ENCODE data around the gene CELSR1. TPM values are rescaled to one million over a fixed set of nuclear protein-coding genes. Genes with fewer than 3 reads are reported as not detected.
A peak's percentile ranks its signal among the peaks of the same experiment; 100 is the strongest.
"Not testable (repeated sequence)": the region's sequence is repeated elsewhere in the genome, so short reads cannot be mapped to it uniquely, and the experiment has no call there.

Gene CELSR1
- total RNA-seq, 2 experiments from 2014 or later, result 1.0 to 1.1 TPM

DNA sequence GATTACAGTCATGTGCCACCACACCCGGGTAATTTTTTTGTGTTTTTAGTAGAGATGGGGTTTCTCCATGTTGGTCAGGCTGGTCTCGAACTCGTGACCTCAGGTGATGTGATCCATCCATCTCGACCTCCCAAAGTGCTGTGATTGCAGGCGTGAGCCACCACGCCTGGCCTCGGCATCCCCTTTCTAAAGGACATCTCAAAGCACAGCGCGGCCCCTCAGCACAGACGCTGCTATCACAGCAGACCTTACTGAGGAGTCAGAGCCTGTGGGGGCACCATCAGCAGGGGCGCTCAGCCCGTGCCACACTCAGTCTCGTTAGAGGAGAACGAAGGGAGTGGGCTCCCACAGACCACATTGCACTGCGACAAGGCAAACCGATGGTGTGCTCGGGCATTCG lies 19.4 kb downstream of the CELSR1 start:
- H3K4me1 ChIP-seq (ENCODE audit: insufficient read depth, low read length), result no peaks in the 10 kb centered on the region
- ATAC-seq (ENCODE audit: poor library complexity), result no peak
- H3K27me3 ChIP-seq (ENCODE audit: control insufficient read depth in 1 of 2, insufficient read depth in 2 of 2, low read length in 2 of 2), result no peaks in the 10 kb centered on the region
- H3K27ac ChIP-seq (ENCODE audit: low read depth in 1 of 2, low read length in 2 of 2), result no peak overlapping the region
- TF ChIP-seq, protein P1, sequence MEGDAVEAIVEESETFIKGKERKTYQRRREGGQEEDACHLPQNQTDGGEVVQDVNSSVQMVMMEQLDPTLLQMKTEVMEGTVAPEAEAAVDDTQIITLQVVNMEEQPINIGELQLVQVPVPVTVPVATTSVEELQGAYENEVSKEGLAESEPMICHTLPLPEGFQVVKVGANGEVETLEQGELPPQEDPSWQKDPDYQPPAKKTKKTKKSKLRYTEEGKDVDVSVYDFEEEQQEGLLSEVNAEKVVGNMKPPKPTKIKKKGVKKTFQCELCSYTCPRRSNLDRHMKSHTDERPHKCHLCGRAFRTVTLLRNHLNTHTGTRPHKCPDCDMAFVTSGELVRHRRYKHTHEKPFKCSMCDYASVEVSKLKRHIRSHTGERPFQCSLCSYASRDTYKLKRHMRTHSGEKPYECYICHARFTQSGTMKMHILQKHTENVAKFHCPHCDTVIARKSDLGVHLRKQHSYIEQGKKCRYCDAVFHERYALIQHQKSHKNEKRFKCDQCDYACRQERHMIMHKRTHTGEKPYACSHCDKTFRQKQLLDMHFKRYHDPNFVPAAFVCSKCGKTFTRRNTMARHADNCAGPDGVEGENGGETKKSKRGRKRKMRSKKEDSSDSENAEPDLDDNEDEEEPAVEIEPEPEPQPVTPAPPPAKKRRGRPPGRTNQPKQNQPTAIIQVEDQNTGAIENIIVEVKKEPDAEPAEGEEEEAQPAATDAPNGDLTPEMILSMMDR (IDR thresholded peaks at IDR 0.05), result no peak
- H3K4me1 Mint-ChIP-seq (ENCODE audit: low read depth), result no peaks in the 10 kb centered on the region
- no peaks in the 10 kb centered on the region for H3K36me3 ChIP-seq (ENCODE audit: insufficient read depth, low read length)
- CTCF ChIA-PET, result no interaction called here
- no peak overlapping the region for H3K27ac Mint-ChIP-seq
- H3K9me3 ChIP-seq (ENCODE audit: control insufficient read depth in 1 of 2, insufficient read depth in 1 of 2, low read length in 2 of 2), result no peaks in the 10 kb centered on the region
- H3K27me3 Mint-ChIP-seq, result no peaks in the 10 kb centered on the region
- no peaks in the 10 kb centered on the region for H3K9me3 Mint-ChIP-seq
- POLR2A ChIA-PET, result no interaction called here
- intact Hi-C loops (cut with DNase I, micrococcal nuclease), result no loop called here
- no peak overlapping the region for H3K4me3 Mint-ChIP-seq
- H3K36me3 Mint-ChIP-seq (ENCODE audit: low read depth), result no peaks in the 10 kb centered on the region
- DNase-seq, result no peak
- no peak overlapping the region for H3K4me3 ChIP-seq (ENCODE audit: low read length)

DNA sequence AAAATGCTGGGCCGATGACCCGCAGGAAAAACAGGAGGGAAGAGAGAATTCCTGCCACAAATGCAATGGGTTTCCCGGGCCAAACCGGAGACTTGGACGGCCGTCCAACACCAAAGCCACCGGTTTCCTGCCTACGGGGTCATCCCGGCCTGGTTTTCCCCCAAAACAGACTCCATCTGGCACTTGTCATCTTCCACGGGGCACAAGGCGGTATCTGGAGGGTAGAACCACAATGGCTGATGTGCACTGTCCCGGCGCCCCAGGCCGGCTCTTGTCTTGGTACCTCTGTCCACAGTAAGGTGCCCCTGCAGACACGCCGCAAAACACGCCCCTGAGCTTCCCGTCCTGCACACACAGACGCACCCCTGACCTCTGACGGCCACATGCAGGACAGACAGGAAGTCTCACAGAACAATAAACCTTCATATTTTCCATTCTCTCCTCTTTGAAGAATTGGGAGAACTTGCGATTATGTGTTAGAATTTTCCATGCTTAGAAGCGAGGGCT lies 20.1 kb downstream of the CELSR1 start:
- CTCF ChIA-PET, result no interaction called here
- POLR2A ChIA-PET, result no interaction called here
- Mint-ChIP-seq H3K36me3 (ENCODE audit: low read depth) (no peaks in the 10 kb centered on the region), H3K27me3 (no peaks in the 10 kb centered on the region), H3K4me3 (no peak overlapping the region), H3K27ac (no peak overlapping the region), H3K4me1 (ENCODE audit: low read depth) (no peaks in the 10 kb centered on the region), H3K9me3 (no peaks in the 10 kb centered on the region)
- Histone ChIP-seq H3K36me3 (ENCODE audit: insufficient read depth, low read length) (no peaks in the 10 kb centered on the region), H3K9me3 (ENCODE audit: control insufficient read depth in 1 of 2, insufficient read depth in 1 of 2, low read length in 2 of 2) (no peaks in the 10 kb centered on the region), H3K27ac (ENCODE audit: low read depth in 1 of 2, low read length in 2 of 2) (no peak overlapping the region), H3K4me3 (ENCODE audit: low read length) (no peak overlapping the region), H3K4me1 (ENCODE audit: insufficient read depth, low read length) (no peaks in the 10 kb centered on the region), H3K27me3 (ENCODE audit: control insufficient read depth in 1 of 2, insufficient read depth in 2 of 2, low read length in 2 of 2) (no peaks in the 10 kb centered on the region)
- intact Hi-C loops (cut with DNase I, micrococcal nuclease), result no loop called here
- DNase-seq, result peak in 1 of 14 experiments; percentile 8
- no peak for ATAC-seq (ENCODE audit: poor library complexity)
- TF ChIP-seq, protein P1 (IDR thresholded peaks at IDR 0.05), result no peak

DNA sequence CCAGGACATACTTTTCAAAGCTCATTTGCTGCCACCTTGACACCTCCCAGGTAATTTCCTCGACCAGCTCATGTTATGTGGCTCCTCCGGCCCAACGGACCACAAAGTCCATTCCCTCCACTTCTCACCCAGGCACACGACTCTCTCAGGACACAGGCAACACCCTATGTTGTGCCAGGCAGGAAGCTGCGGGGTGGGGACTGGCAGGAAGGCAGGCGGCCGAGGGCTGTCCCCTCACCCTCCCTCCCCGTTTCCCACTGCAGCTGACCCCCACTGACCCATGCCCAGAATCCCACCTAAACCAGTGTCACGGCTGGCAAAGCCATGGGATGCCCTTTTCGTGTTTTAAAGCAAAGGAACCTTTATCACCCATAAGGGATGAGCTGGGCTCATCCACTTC lies 20.8 kb downstream of the CELSR1 start:
- intact Hi-C loops (cut with DNase I, micrococcal nuclease), result no loop called here
- H3K36me3 ChIP-seq (ENCODE audit: insufficient read depth, low read length), result no peaks in the 10 kb centered on the region
- no peaks in the 10 kb centered on the region for H3K27me3 ChIP-seq (ENCODE audit: control insufficient read depth in 1 of 2, insufficient read depth in 2 of 2, low read length in 2 of 2)
- Mint-ChIP-seq H3K9me3 (no peaks in the 10 kb centered on the region), H3K27me3 (no peaks in the 10 kb centered on the region), H3K4me1 (ENCODE audit: low read depth) (no peaks in the 10 kb centered on the region), H3K4me3 (no peak overlapping the region), H3K36me3 (ENCODE audit: low read depth) (no peaks in the 10 kb centered on the region), H3K27ac (no peak overlapping the region)
- CTCF ChIA-PET, result no interaction called here
- H3K27ac ChIP-seq (ENCODE audit: low read depth in 1 of 2, low read length in 2 of 2), result no peak overlapping the region
- H3K9me3 ChIP-seq (ENCODE audit: control insufficient read depth in 1 of 2, insufficient read depth in 1 of 2, low read length in 2 of 2), result no peaks in the 10 kb centered on the region
- H3K4me3 ChIP-seq (ENCODE audit: low read length), result no peak overlapping the region
- no peaks in the 10 kb centered on the region for H3K4me1 ChIP-seq (ENCODE audit: insufficient read depth, low read length)
- TF ChIP-seq, protein P1 (IDR thresholded peaks at IDR 0.05), result no peak
- POLR2A ChIA-PET, result no interaction called here
- DNase-seq (no peak), ATAC-seq (ENCODE audit: poor library complexity) (no peak)

DNA sequence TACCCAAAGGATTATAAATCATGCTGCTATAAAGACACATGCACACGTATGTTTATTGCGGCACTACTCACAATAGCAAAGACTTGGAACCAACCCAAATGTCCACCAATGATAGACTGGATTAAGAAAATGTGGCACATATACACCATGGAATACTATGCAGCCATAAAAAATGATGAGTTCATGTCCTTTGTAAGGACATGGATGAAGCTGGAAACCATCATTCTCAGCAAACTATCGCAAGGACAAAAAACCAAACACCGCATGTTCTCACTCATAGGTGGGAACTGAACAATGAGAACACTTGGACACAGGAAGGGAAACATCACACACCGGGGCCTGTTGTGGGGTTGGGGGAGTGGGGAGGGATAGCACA lies 21.3 kb downstream of the CELSR1 start:
- H3K4me3 Mint-ChIP-seq; H3K27me3 Mint-ChIP-seq; H3K9me3 Mint-ChIP-seq; H3K4me1 ChIP-seq (ENCODE audit: insufficient read depth, low read length); H3K4me1 Mint-ChIP-seq (ENCODE audit: low read depth); CTCF ChIA-PET; H3K27ac Mint-ChIP-seq; H3K27me3 ChIP-seq (ENCODE audit: control insufficient read depth in 1 of 2, insufficient read depth in 2 of 2, low read length in 2 of 2); H3K36me3 ChIP-seq (ENCODE audit: insufficient read depth, low read length); H3K4me3 ChIP-seq (ENCODE audit: low read length); H3K36me3 Mint-ChIP-seq (ENCODE audit: low read depth); POLR2A ChIA-PET; intact Hi-C loops (cut with DNase I, micrococcal nuclease); ATAC-seq (ENCODE audit: poor library complexity); DNase-seq; H3K9me3 ChIP-seq (ENCODE audit: control insufficient read depth in 1 of 2, insufficient read depth in 1 of 2, low read length in 2 of 2); H3K27ac ChIP-seq (ENCODE audit: low read depth in 1 of 2, low read length in 2 of 2): not testable (repeated sequence)

Measured in CD4-positive, alpha-beta T cell (primary cell).